Measurements from ENCODE around the gene CEP70. TPM values are rescaled to one million over a fixed set of nuclear protein-coding genes. Genes with fewer than 3 reads are reported as not detected.

CEP70 gene
- total RNA-seq: 13.4 and 15.0 TPM in 2 replicates

GRCh38 chr3:138594150-138594934 lies at the start of gene CEP70:
TSS of gene CEP70 (minus strand) at chr3:138594260. CDS start at chr3:138572927, 21,333 bp downstream.

GRCh38 chr3:138608322-138609135 lies 14.5 kb upstream of the CEP70 start, which contains the start of gene FAIM:
TSS of gene FAIM (plus strand) at chr3:138608771. CDS start at chr3:138619727, 10,956 bp downstream.

Other genes with a start within 250 kb of the CEP70 start
- gene MRAS, start 245.7 kb downstream of the CEP70 start, total RNA-seq: 15.0 and 15.6 TPM in 2 replicates
- 0.17 TPM in 1 of 2 replicates, not detected in the other for gene ESYT3, start 159.6 kb downstream of the CEP70 start, total RNA-seq
- gene FAIM, start 14.5 kb upstream of the CEP70 start, total RNA-seq: 11.1 TPM in 2 replicates
- gene PIK3CB, start 240.7 kb upstream of the CEP70 start, total RNA-seq: 4.3 and 5.0 TPM in 2 replicates

Measured in bronchus fibroblast of lung (primary cell).